Erythroblast (primary cell): Measurements from ENCODE around the gene ALDH1A1.

ENCODE experiments used
- GATA1 ChIP-seq: IDR thresholded peaks from 2 replicates; pipeline ENCODE4 v1.6.1; 2011; ENCODE audit warnings: low read depth, mild to moderate bottlenecking, control low read depth, low read length, moderate library complexity
- POLR2A ChIP-seq: IDR thresholded peaks from 2 replicates; pipeline ENCODE4 v1.6.1; 2011; ENCODE audit warnings: mild to moderate bottlenecking, low read length

GRCh38 chr9:72949244-72949582, 3.6 kb downstream of the ALDH1A1 start:
- TF ChIP-seq POLR2A (no peak), GATA1 (no peak)
